Erythroblast (primary cell): Measurements from ENCODE around the gene FLOT2.
A peak's percentile ranks its signal among the peaks of the same experiment; 100 is the strongest.
"Not testable (repeated sequence)": the region's sequence is repeated elsewhere in the genome, so short reads cannot be mapped to it uniquely, and the experiment has no call there.

Source experiments
- DNase-seq, 2 experiments: peaks; one replicate each; lab custom pipeline; 2025; lab: John Stamatoyannopoulos, UW
- GATA1 ChIP-seq: IDR thresholded peaks from 2 replicates; pipeline ENCODE4 v1.6.1; 2011; ENCODE audit warnings: low read depth, mild to moderate bottlenecking, control low read depth, low read length, moderate library complexity
- POLR2A ChIP-seq: IDR thresholded peaks from 2 replicates; pipeline ENCODE4 v1.6.1; 2011; ENCODE audit warnings: mild to moderate bottlenecking, low read length

Gene FLOT2

DNA sequence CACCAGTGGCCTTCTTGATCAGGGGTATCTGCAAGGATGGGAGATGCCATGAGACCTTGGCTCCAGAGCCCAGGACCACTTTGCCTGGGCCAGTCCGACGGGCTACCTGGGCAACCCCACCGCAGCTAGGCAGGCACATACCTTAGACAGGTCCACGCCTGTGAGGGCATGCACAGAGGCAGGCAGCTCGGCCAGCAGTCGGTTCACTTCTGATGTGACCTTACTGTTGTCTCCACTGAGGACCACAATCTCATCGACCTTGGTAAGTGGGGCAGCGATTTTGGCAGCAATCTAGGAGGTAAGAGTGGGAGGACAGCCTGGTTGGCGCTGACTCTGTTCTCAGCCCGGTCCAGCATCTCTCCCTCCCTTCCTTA lies 17.0 kb downstream of the FLOT2 start:
- no peak for DNase-seq
- no peak for TF ChIP-seq POLR2A
- TF ChIP-seq GATA1 = no peak

- TF ChIP-seq GATA1 = no peak
- TF ChIP-seq POLR2A = no peak
- peak in 1 of 2 experiments; percentile 51 for DNase-seq
Observed at GRCh38 chr17:28879886-28880571, 17.5 kb downstream of the FLOT2 start.

- DNase-seq = peak; percentile 72 to 75
- TF ChIP-seq GATA1 (no peak), POLR2A (no peak)
Observed at GRCh38 chr17:28878981-28879380, 18.6 kb downstream of the FLOT2 start.

- TF ChIP-seq GATA1 (no peak), POLR2A (no peak)
- DNase-seq = no peak
Observed at GRCh38 chr17:28878158-28878910, 19.2 kb downstream of the FLOT2 start.

DNA sequence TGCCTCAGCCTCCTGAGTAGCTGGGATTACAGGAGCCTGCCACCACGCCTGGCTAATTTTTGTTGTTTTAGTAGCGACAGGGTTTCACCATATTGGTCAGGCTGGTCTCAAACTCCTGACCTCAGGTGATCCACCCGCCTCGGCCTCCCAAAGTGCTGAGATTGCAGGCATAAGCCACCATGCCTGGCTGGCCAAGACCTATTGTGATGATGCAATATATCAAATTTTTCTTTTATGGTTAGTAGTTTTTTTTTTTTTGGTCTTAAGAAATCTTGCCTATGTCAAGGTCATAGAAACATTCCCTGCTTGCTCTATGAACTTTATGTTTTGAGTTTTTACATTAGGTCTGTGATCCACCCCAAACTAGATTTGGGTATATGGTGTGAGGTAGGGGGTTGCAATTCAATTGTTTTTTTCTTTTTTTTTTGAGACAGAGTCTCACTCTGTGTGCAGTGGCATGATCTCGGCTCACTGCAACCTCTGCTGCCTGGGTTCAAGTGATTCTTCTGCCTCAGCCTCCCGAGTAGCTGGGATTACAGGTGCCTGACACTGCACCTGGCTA lies 20.3 kb downstream of the FLOT2 start:
- DNase-seq = not testable (repeated sequence)

DNA sequence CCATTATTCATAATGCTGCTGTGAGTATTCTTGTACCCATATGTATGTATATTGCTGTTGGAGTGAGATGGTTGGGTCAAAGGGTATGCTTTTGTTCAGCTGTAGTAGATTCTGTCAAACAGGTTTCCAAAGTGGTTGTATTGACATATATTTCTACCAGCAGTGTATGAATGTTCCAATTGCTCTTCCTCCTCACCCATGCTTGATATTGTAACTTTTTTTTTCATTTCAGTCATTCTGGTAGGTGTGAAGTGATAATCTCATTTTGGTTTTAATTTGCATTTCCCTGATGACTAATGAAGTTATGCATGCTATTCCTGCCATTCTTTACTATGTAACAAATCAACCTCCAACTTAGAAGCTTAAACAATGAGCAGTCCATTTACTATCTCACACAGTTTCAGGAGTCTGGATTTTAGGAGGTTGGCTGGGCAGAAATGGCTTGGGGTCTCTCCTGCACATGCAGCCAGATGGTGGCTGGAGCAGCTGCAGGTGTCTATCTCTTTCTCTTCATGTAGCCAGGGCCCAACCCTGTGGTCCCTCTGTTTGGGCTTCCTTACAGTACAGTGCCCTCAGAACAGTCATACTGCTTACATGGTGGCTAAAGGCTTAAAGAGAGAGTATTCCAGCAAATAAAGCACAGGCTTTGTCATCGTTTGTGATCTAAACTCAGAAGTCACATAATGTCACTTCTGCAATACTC lies 21.5 kb downstream of the FLOT2 start:
- peak; percentile 56 to 64 for DNase-seq
- TF ChIP-seq GATA1 = no peak
- TF ChIP-seq POLR2A = no peak

DNA sequence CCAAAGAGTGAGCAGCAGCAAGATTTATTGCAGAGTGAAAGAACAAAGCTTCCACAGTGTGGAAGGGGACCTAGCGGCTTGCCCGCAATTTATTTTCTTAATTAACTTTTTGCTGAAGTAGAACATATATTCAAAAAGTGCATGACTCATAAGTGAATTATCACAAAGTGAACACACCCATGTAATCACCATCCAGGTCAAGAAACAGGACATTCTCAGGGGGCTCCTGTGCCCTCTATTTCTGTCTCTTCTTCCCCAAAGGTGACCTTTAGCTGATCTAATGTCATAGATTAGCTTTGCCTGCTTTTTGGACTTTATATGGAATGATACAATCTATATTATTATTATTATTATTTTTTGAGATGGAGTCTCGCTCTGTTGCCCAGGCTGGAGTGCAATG lies 22.8 kb downstream of the FLOT2 start:
- DNase-seq = peak; percentile 62 to 63
- TF ChIP-seq POLR2A (no peak), GATA1 (no peak)

DNA sequence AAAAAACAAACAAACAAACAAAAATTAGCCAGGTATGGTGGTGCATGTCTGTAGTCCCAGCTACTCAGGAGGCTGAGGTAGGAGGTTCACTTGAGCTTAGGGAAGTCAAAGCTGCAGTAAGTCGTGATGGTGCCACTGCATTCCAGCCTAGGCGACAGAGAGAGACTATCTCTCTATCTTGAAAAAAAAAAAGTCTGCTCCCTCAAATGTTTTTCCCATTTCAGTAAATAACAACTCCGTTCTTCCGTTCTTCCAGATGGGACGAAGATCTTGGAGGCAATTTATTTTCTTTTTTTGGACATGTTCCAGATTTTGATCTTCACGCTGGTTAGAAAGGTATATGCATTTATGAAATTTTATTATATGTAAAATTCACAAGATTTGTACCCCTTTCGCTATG lies 23.7 kb downstream of the FLOT2 start:
- TF ChIP-seq GATA1 (no peak), POLR2A (no peak)
- DNase-seq = no peak

DNA sequence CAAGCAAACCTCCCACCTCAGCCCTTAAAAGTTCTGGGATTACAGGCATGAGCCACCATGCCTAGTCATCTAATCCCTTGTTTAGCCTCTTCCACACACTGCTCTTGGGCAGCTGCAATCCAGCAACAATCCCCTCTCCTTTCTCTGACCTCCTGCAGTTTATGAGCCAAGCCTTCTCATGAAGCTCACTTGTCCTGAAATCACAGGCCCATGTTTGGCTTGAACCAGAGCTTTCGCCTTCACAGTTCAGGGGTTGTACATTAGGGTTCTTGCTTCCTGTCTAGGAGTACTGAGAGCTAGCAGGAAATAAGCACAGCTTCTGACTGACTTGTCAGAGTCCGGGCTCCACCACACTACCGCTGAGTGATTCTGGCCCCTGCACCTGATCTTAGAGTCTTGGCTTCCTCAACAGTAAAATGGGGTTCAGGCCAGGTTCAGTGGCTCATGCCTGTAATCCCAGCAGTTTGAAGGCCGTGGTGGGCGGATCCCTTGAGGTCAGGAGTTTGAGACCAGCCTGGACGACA lies 26.4 kb downstream of the FLOT2 start:
- peak in 1 of 2 experiments; percentile 39 for DNase-seq
- TF ChIP-seq GATA1 = no peak
- no peak for TF ChIP-seq POLR2A

DNA sequence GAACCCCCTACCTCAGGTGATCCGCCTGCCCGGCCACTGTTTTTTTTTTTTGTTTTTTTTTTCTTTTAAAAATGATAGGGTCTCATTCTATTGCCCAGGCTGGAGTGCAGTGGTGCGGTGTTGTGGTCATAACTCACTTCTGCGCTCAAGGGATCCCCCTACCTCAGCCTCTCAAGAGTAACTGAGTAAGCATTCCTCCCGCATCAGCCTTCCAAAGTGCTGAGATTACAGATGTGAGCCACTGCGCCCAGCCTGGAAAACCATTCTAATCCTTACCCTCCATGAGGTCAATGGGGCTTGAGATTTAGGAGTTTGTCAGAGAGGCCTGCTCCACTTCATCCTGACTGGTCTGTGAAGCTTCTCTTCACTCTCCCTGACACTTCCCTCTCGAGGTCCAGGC lies 30.3 kb downstream of the FLOT2 start:
- TF ChIP-seq GATA1 (no peak), POLR2A (no peak)
- DNase-seq = no peak

GRCh38 chr17:28865946-28866752 lies 31.4 kb downstream of the FLOT2 start:
- DNase-seq = peak; percentile 76 to 82
- TF ChIP-seq POLR2A (no peak), GATA1 (no peak)

- peak; percentile 98 to 99 for DNase-seq
- TF ChIP-seq POLR2A (peak; percentile 78), GATA1 (peak; percentile 99)
Observed at GRCh38 chr17:28864991-28865849, 32.3 kb downstream of the FLOT2 start.
